KMS-11 (cell line): ENCODE data around the gene GJC2.

Experiments
- H2AFZ ChIP-seq: fragments of 200-600 bp; sonication (generic); 2 replicates; pipeline ENCODE4 v1.6.1; 2016; ENCODE audit warnings: antibody characterized with exemption, mixed run types, low read depth
- H3K27ac ChIP-seq: fragments of 200-600 bp; sonication (generic); 2 replicates; pipeline ENCODE4 v1.6.1; 2016; ENCODE audit warnings: mild to moderate bottlenecking, mixed run types
- H3K27me3 ChIP-seq: fragments of 200-600 bp; sonication (generic); 2 replicates; pipeline ENCODE4 v1.6.1; 2017; ENCODE audit warnings: mild to moderate bottlenecking, low read depth, mixed run types, moderate library complexity; ENCODE audit not compliant: insufficient read depth
- H3K36me3 ChIP-seq: fragments of 200-600 bp; sonication (generic); 2 replicates; pipeline ENCODE4 v1.6.1; 2017; ENCODE audit warnings: mild to moderate bottlenecking, mixed run types; ENCODE audit not compliant: insufficient read depth
- H3K4me1 ChIP-seq: fragments of 200-600 bp; sonication (generic); 2 replicates; pipeline ENCODE4 v1.6.1; 2016; ENCODE audit warnings: mild to moderate bottlenecking, low read depth, mixed run types; ENCODE audit not compliant: poor library complexity, severe bottlenecking
- H3K4me2 ChIP-seq: fragments of 200-600 bp; sonication (generic); 2 replicates; pipeline ENCODE4 v1.7.0; 2016; ENCODE audit warnings: mild to moderate bottlenecking, mixed run types
- H3K4me3 ChIP-seq: fragments of 200-600 bp; sonication (generic); IDR thresholded peaks from 2 replicates; pipeline ENCODE4 v1.6.1; 2017; ENCODE audit warnings: low read depth, low read length, mixed read lengths; ENCODE audit not compliant: insufficient read depth
- H3K79me2 ChIP-seq: fragments of 200-600 bp; sonication (generic); 2 replicates; pipeline ENCODE4 v1.6.1; 2016; ENCODE audit warnings: low read depth, mixed run types; ENCODE audit not compliant: insufficient read depth
- H3K9ac ChIP-seq: fragments of 200-600 bp; sonication (generic); 2 replicates; pipeline ENCODE4 v1.6.1; 2016; ENCODE audit warnings: mild to moderate bottlenecking, mixed run types
- H4K20me1 ChIP-seq: fragments of 200-600 bp; sonication (generic); 2 replicates; pipeline ENCODE4 v1.6.1; 2016; ENCODE audit warnings: mild to moderate bottlenecking, mixed run types; ENCODE audit not compliant: insufficient read depth
- TF ChIP-seq, protein P1 (sequence below): fragments of 200-600 bp; sonication (generic); conservative IDR thresholded peaks from 2 replicates; pipeline ENCODE4 v1.6.1; 2017; ENCODE audit warnings: low read depth, mild to moderate bottlenecking, antibody characterized with exemption, low read length, moderate library complexity, mixed read lengths

The GJC2 gene

DNA sequence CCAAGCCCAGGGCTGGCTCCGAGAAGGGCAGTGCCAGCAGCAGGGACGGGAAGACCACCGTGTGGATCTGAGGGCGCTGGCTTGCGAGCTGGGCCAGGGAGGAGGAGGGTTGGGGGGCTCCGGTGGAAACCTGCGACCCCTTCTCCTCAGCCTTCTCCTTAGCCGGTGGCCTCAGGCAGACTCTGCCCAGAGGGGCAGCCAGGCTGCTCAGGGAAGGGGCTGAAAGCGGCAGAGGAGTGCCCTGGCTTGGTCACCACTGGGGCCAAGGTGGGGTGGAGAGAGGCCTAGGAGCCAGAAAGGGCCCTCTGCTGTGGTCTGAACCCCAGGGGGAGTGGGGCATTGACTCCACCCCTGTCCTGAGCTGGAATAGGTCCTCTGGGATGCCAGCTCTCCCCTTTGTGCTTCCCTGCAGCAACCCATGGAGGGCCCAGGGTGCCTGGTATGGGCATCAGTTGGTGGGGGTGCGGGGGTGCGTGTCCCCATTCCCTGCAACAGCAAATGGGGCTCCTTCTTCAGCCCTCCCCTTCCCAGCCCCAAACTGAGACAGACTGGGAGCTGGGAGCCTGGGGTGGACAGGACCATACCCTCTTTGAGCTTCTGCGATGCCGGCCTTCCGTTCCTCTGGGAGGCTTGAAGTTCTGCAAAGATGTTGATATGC, 9.4 kb downstream of the GJC2 start:
- H3K79me2 ChIP-seq: no peaks in the 10 kb centered on the region
- H3K36me3 ChIP-seq: no peaks in the 10 kb centered on the region
- TF ChIP-seq, protein P1, sequence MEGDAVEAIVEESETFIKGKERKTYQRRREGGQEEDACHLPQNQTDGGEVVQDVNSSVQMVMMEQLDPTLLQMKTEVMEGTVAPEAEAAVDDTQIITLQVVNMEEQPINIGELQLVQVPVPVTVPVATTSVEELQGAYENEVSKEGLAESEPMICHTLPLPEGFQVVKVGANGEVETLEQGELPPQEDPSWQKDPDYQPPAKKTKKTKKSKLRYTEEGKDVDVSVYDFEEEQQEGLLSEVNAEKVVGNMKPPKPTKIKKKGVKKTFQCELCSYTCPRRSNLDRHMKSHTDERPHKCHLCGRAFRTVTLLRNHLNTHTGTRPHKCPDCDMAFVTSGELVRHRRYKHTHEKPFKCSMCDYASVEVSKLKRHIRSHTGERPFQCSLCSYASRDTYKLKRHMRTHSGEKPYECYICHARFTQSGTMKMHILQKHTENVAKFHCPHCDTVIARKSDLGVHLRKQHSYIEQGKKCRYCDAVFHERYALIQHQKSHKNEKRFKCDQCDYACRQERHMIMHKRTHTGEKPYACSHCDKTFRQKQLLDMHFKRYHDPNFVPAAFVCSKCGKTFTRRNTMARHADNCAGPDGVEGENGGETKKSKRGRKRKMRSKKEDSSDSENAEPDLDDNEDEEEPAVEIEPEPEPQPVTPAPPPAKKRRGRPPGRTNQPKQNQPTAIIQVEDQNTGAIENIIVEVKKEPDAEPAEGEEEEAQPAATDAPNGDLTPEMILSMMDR: no peak
- H3K27me3 ChIP-seq: no peaks in the 10 kb centered on the region
- no peak overlapping the region for H3K4me2 ChIP-seq
- H3K27ac ChIP-seq: no peak overlapping the region
- H3K9ac ChIP-seq: no peak overlapping the region
- H3K4me3 ChIP-seq: no peak overlapping the region
- H4K20me1 ChIP-seq: no peaks in the 10 kb centered on the region
- H3K4me1 ChIP-seq: no peaks in the 10 kb centered on the region
- H2AFZ ChIP-seq: no peak overlapping the region

DNA sequence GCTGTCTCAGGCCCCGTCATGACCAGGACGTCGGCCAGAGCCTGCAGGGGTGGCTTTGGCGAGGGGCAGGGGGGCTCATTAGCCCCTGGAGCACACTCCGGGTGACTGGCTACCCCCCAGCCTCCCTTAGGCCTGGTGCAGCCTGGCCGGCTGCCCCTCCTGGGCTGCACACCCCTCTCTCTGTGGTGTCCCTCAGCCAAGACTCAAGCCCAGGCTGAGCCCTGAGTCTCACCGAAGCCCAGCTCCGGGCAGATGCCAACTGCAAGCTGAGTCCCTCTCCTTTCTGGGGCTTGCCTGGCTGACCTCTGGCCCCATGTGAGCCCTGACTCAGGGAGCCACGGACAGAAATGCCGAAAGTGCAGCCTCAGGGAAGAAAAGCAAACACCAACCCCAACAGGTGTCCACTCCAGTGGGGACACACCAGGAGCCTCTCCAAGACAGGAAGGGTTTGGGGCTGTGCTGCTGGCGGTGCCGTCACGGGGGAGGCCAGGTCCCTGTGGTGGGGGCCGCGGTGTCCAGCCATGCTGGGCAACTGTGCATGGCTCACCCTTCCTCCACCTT, 10.6 kb downstream of the GJC2 start:
- Histone ChIP-seq H3K27ac (no peak overlapping the region), H3K9ac (no peak overlapping the region), H3K79me2 (no peaks in the 10 kb centered on the region), H3K27me3 (no peaks in the 10 kb centered on the region), H2AFZ (no peak overlapping the region), H3K4me1 (peaks cover 8% of the 10 kb centered on the region), H4K20me1 (no peaks in the 10 kb centered on the region), H3K36me3 (no peaks in the 10 kb centered on the region), H3K4me2 (no peak overlapping the region), H3K4me3 (no peak overlapping the region)
- TF ChIP-seq, protein P1: no peak

DNA sequence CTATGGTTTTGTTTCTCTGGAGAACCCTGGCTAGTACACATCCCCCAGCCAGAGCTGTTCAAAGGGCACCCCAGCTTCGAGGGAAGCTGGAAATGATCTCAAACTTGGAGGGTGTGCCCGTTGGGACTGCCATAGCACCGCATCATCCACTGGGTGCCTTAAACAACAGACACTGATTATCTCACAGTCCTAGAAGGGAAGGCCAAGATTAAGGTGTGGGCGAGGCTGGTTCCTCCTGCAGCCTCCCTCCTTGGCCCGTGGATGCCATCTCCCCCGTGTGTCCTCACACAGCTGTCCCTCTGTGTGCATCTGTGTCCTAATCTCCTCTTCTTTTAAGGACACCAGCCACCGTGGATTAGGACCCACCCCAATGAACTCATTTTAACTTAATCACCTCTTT, 11.6 kb downstream of the GJC2 start:
- Histone ChIP-seq H4K20me1 (no peaks in the 10 kb centered on the region), H3K27ac (no peak overlapping the region), H3K27me3 (no peaks in the 10 kb centered on the region), H2AFZ (no peak overlapping the region), H3K79me2 (no peaks in the 10 kb centered on the region; the same call in 1 of the 2 replicates), H3K9ac (no peak overlapping the region), H3K4me3 (no peak overlapping the region), H3K36me3 (no peaks in the 10 kb centered on the region), H3K4me2 (no peak overlapping the region), H3K4me1 (peaks cover 8% of the 10 kb centered on the region)
- TF ChIP-seq, protein P1: no peak

DNA sequence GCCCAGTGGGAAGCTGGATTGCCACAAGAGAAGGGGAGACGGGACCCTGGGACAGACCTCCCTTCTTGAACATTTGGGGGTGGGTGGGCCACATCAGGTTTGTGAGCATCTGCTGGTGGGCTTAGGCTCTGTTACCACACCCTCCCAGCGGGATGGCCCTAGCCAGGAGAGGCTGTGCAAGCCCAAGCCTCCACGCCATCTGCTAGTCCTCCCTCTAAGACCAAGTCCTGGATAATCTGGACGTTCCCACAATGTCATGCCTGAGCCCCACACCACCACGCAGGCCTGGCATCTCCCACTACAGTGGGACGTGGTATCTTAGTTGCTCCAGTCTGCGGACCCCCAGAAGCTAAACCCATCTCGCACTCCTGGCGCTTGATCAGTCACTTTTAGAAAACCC, 12.1 kb downstream of the GJC2 start:
- H3K4me1 ChIP-seq: peaks cover 13% of the 10 kb centered on the region
- no peaks in the 10 kb centered on the region for H3K36me3 ChIP-seq
- no peak overlapping the region for H2AFZ ChIP-seq
- H3K9ac ChIP-seq: no peak overlapping the region
- no peaks in the 10 kb centered on the region for H3K27me3 ChIP-seq
- H3K27ac ChIP-seq: no peak overlapping the region
- H3K4me3 ChIP-seq: no peak overlapping the region
- no peaks in the 10 kb centered on the region for H4K20me1 ChIP-seq
- H3K4me2 ChIP-seq: no peak overlapping the region
- TF ChIP-seq, protein P1: no peak
- no peaks in the 10 kb centered on the region; the same call in 1 of the 2 replicates for H3K79me2 ChIP-seq
